K562 (cell line): ENCODE results near the gene ARHGAP42. TPM values are rescaled to one million over a fixed set of nuclear protein-coding genes. Genes with fewer than 3 reads are reported as not detected.

Experiments
- ATAC-seq: fragments of 200-7000 bp; cut with Tn5 transposase; 3 replicates; pipeline ENCODE4 v1.9.1; 2020; ENCODE audit warnings: moderate library complexity
- BruUV-seq: library from RNA; stranded (reverse); fragments of 400-500 nt; replicated peaks from 2 replicates; lab custom pipeline; 2021; lab: Mats Ljungman, UMichigan
- CTCF ChIA-PET: fragments of 300-600 bp; formaldehyde crosslinking; extraction: SDS; loops from one replicate; lab custom pipeline; 2021; ENCODE audit warnings: low intra/inter-chr PET ratio; lab: Yijun Ruan, JAX
- POLR2A ChIA-PET: fragments of 300-600, 350-650 bp; sonication (Branson Sonifier 250); formaldehyde crosslinking; extraction: SDS; loops from one replicate; lab custom pipeline; 2021; ENCODE audit warnings: antibody characterized with exemption, inconsistent platforms; lab: Yijun Ruan, JAX
- DNase-seq, 4 experiments: peaks; one replicate each; pipeline versions ENCODE4 v3.0.0 to v3.0.0-alpha.2; 2011 to 2018; ENCODE audit warnings: low spot score in 3 of 4, mixed read lengths in 3 of 4; ENCODE audit errors: extremely low read depth in 1 of 4
- FAIRE-seq: peaks from 2 replicates; lab custom pipeline; 2011; peaks lifted over from hg19 to GRCh38; lab: Jason Lieb, UNC
- H2AFZ ChIP-seq: 2 replicates; pipeline ENCODE4 v1.6.0; 2011; ENCODE audit warnings: low read depth, low read length, control low read depth, inconsistent platforms
- H3K27ac ChIP-seq: fragments of 200-600 bp; 3 replicates; pipeline ENCODE4 v1.8.0; 2011; ENCODE audit warnings: low read depth, mild to moderate bottlenecking, control low read depth, inconsistent platforms, low read length, moderate library complexity, mixed read lengths; ENCODE audit errors: extremely low read depth
- H3K27me3 ChIP-seq, 2 experiments: fragments of 300-600 bp in 1 of 2; 2 replicates in 1 of 2; 3 replicates in 1 of 2; pipeline versions ENCODE4 v1.6.0 to v1.8.0; 2011; ENCODE audit warnings: inconsistent platforms in 2 of 2, low read length in 2 of 2, mild to moderate bottlenecking in 1 of 2, mixed read lengths in 1 of 2, moderate library complexity in 1 of 2; ENCODE audit not compliant: control insufficient read depth in 2 of 2, insufficient read depth in 2 of 2
- H3K36me3 ChIP-seq: fragments of 300-600 bp; 3 replicates; pipeline ENCODE4 v1.8.0; 2011; ENCODE audit warnings: mild to moderate bottlenecking, low read length, inconsistent platforms; ENCODE audit not compliant: control insufficient read depth, insufficient read depth
- H3K4me1 ChIP-seq, 2 experiments: fragments of 200-600 bp in 1 of 2; replicated peaks in 1 of 2; 2 replicates in 1 of 2; 3 replicates in 1 of 2; pipeline versions ENCODE4 v1.5.1 to v1.8.0; 2011; ENCODE audit warnings: inconsistent platforms in 2 of 2, low read length in 2 of 2, mild to moderate bottlenecking in 1 of 2, mixed read lengths in 1 of 2, moderate library complexity in 1 of 2; ENCODE audit not compliant: control insufficient read depth in 2 of 2, insufficient read depth in 2 of 2
- H3K4me2 ChIP-seq: 2 replicates; pipeline ENCODE4 v1.6.1; 2011; ENCODE audit warnings: low read length, control low read depth, inconsistent platforms, mixed read lengths; ENCODE audit not compliant: insufficient read depth
- H3K4me3 ChIP-seq: fragments of 200-600 bp; sonication (generic), shearing (Covaris generic); 2 replicates; pipeline ENCODE4 v1.5.1; 2016; ENCODE audit warnings: control low read depth, inconsistent platforms
- H3K79me2 ChIP-seq: fragments of 200-600 bp; 3 replicates; pipeline ENCODE4 v1.8.0; 2011; ENCODE audit warnings: low read length, inconsistent platforms; ENCODE audit not compliant: control insufficient read depth, insufficient read depth
- H3K9ac ChIP-seq, 2 experiments: 2 replicates each; pipeline versions ENCODE4 v1.6.0 to v1.6.1; 2011; ENCODE audit warnings: low read depth in 2 of 2, low read length in 2 of 2, control low read depth in 1 of 2, inconsistent platforms in 1 of 2, mild to moderate bottlenecking in 1 of 2, mixed read lengths in 1 of 2; ENCODE audit not compliant: insufficient read depth in 1 of 2
- H3K9me1 ChIP-seq: one replicate; pipeline ENCODE4 v1.6.0; 2011; ENCODE audit warnings: inconsistent platforms, mild to moderate bottlenecking, low read length, moderate library complexity; ENCODE audit not compliant: control insufficient read depth, insufficient read depth
- H3K9me3 ChIP-seq: replicated peaks from 2 replicates; pipeline ENCODE4 v1.5.1; 2011; ENCODE audit warnings: low read depth, low read length, inconsistent platforms; ENCODE audit not compliant: control insufficient read depth, insufficient read depth
- H4K20me1 ChIP-seq: replicated peaks from 2 replicates; pipeline ENCODE4 v1.6.1; 2011; ENCODE audit warnings: low read length, inconsistent platforms, mixed read lengths; ENCODE audit not compliant: control insufficient read depth, insufficient read depth
- DPF2 ChIP-seq: fragments of 450-650 bp; IDR thresholded peaks from 2 replicates; pipeline ENCODE4 v1.6.1; 2016
- EZH2 ChIP-seq: IDR thresholded peaks from 2 replicates; pipeline ENCODE4 v1.6.1; 2012; ENCODE audit warnings: low read depth, mild to moderate bottlenecking, inconsistent platforms, low read length, borderline replicate concordance
- HDAC2 ChIP-seq: fragments of 450-650 bp; IDR thresholded peaks from 2 replicates; pipeline ENCODE4 v1.6.1; 2016; ENCODE audit warnings: mild to moderate bottlenecking
- HDAC6 ChIP-seq: IDR thresholded peaks from 2 replicates; pipeline ENCODE4 v1.6.1; 2012; ENCODE audit warnings: low read depth, mild to moderate bottlenecking, control low read depth, inconsistent platforms, low read length, moderate library complexity
- HMG20A ChIP-seq: fragments of 450-650 bp; formaldehyde crosslinking; conservative IDR thresholded peaks from 2 replicates; pipeline ENCODE4 v1.4.0; 2020; ENCODE audit warnings: mild to moderate bottlenecking, mixed read lengths
- KLF13 ChIP-seq: fragments of 450-650 bp; IDR thresholded peaks from 2 replicates; pipeline ENCODE4 v1.6.1; 2016; ENCODE audit warnings: missing genetic modification characterization, low read depth, mild to moderate bottlenecking, missing compliant biosample characterization, moderate library complexity, borderline replicate concordance
- KLF6 ChIP-seq: fragments of 250-450 bp; sonication (Bioruptor Pico); IDR thresholded peaks from 2 replicates; pipeline ENCODE4 v1.4.0; 2020; ENCODE audit warnings: mild to moderate bottlenecking, moderate library complexity, borderline replicate concordance
- NCOA2 ChIP-seq, 2 experiments: fragments of 450-650 bp; IDR thresholded peaks; 2 replicates each; pipeline ENCODE4 v1.6.1; 2018; ENCODE audit warnings: mild to moderate bottlenecking in 2 of 2, moderate library complexity in 1 of 2; ENCODE audit not compliant: partially characterized antibody in 2 of 2
- SUPT5H ChIP-seq: fragments of 450-650 bp; IDR thresholded peaks from 2 replicates; pipeline ENCODE4 v1.6.1; 2016
- TBP ChIP-seq: optimal IDR thresholded peaks from 2 replicates; pipeline ENCODE3; 2011; ENCODE audit warnings: low read depth, low read length, improper control_type of control experiment
- ZKSCAN8 ChIP-seq: fragments of 200-800 bp; sonication (Bioruptor generic); IDR thresholded peaks from 2 replicates; pipeline ENCODE4 v1.6.1; 2016; ENCODE audit warnings: missing genetic modification characterization, missing compliant biosample characterization
- ZNF316 ChIP-seq: fragments of 450-650 bp; IDR thresholded peaks from 2 replicates; pipeline ENCODE4 v1.6.1; 2016
- WGBS: fragments of 100-300 bp; shearing (Covaris generic); methylation state at CpG from one replicate; pipeline ENCODE4 v1.1.6; 2016; ENCODE audit warnings: low coverage, mixed read lengths; ENCODE audit not compliant: insufficient coverage; ENCODE audit errors: missing lambda C conversion rate; 5-methylcytosine and 5-hydroxymethylcytosine counted together
- in situ Hi-C: fragments of 300-500 bp; cut with MboI; formaldehyde crosslinking; loops from 4 replicates; pipeline ENCODE4 v1.15.0; 2018; ENCODE audit warnings: inconsistent platforms, mixed read lengths
- intact Hi-C: fragments of 100-400 bp; cut with micrococcal nuclease; formaldehyde crosslinking; loops from 2 replicates; pipeline ENCODE4 v1.14.2; 2022
- polyA plus RNA-seq, 8 experiments: library from polyadenylated mRNA; depleted of rRNA in 4 of 8; stranded (reverse) in 5 of 8; unstranded in 3 of 8; fragments of >200 nt; fragmentation: Nextera tagmentation in 2 of 8; fragmentation: Illumina TruSeq in 1 of 8; extraction: Ambion mirVana in 2 of 8; extraction: Trizol in 1 of 8; gene quantifications; 2 replicates each; pipeline versions ENCODE4 v1.2.1 to v1.2.3, GENCODE V29; 2011 to 2014; ENCODE audit warnings: inconsistent platforms in 1 of 8, missing spikeins in 1 of 8
- total RNA-seq, 7 experiments: library from RNA; depleted of rRNA in 6 of 7; stranded (reverse); fragments of >200 nt in 6 of 7; fragmentation: Illumina TruSeq in 2 of 7; extraction: Trizol in 2 of 7; gene quantifications; 2 replicates each; pipeline versions ENCODE4 v1.2.1 to v1.2.3, GENCODE V29; 2011 to 2021; ENCODE audit warnings: low replicate concordance in 1 of 7
- TF ChIP-seq, protein P1 (sequence below): fragments of 250-450 bp; sonication (Bioruptor Pico); IDR thresholded peaks from 2 replicates; pipeline ENCODE4 v1.5.0; 2020; ENCODE audit warnings: mild to moderate bottlenecking, borderline replicate concordance
- TF ChIP-seq, protein P2 (sequence below): fragments of 450-650 bp; IDR thresholded peaks from 2 replicates; pipeline ENCODE4 v1.6.1; 2018; ENCODE audit not compliant: partially characterized antibody

Gene ARHGAP42
- total and polyA plus RNA-seq, 9 of the 15 experiments (the other 6 are each of a cell fraction or from before 2014, with no cell fraction given): 0.95 to 6.1 (median 2.4) TPM

DNA sequence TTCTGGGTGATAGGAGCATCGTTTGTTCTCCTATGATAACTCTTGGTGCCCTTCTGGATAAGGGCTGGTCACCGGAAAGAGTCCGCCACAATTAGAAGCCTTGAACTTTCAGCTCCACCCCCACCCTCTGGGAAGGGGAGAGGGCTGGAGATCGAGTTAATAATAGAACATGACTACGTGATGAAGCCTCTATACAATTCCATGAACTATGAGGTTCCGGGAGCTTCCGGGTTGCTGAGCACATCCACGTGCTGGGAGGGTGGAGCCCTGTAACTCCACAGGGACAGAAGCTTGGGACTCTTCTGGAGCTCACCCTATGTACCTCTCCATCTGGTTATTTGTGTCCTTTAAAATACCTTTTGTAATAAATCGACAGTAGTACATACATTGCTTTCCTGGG is 40.3 kb downstream of the ARHGAP42 start:
- in situ Hi-C loops: no loop called here
- no peak overlapping the region for H3K9ac ChIP-seq
- H3K27ac ChIP-seq: no peak overlapping the region
- no peaks in the 10 kb centered on the region for H3K9me1 ChIP-seq
- TF ChIP-seq SUPT5H (no peak), EZH2 (no peak), TBP (no peak), HDAC6 (no peak), NCOA2 (IDR thresholded peaks at IDR 0.05; ENCODE audit: partially characterized antibody in 2 of 2) (no peak), ZNF316 (no peak), DPF2 (no peak), HDAC2 (no peak), HMG20A (CRISPR knock-in tag) (no peak), ZKSCAN8 (CRISPR knock-in tag) (no peak), KLF13 (no peak), KLF6 (CRISPR knock-in tag) (no peak)
- TF ChIP-seq, protein P1, sequence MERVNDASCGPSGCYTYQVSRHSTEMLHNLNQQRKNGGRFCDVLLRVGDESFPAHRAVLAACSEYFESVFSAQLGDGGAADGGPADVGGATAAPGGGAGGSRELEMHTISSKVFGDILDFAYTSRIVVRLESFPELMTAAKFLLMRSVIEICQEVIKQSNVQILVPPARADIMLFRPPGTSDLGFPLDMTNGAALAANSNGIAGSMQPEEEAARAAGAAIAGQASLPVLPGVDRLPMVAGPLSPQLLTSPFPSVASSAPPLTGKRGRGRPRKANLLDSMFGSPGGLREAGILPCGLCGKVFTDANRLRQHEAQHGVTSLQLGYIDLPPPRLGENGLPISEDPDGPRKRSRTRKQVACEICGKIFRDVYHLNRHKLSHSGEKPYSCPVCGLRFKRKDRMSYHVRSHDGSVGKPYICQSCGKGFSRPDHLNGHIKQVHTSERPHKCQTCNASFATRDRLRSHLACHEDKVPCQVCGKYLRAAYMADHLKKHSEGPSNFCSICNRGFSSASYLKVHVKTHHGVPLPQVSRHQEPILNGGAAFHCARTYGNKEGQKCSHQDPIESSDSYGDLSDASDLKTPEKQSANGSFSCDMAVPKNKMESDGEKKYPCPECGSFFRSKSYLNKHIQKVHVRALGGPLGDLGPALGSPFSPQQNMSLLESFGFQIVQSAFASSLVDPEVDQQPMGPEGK (CRISPR knock-in tag): no peak
- TF ChIP-seq, protein P2, sequence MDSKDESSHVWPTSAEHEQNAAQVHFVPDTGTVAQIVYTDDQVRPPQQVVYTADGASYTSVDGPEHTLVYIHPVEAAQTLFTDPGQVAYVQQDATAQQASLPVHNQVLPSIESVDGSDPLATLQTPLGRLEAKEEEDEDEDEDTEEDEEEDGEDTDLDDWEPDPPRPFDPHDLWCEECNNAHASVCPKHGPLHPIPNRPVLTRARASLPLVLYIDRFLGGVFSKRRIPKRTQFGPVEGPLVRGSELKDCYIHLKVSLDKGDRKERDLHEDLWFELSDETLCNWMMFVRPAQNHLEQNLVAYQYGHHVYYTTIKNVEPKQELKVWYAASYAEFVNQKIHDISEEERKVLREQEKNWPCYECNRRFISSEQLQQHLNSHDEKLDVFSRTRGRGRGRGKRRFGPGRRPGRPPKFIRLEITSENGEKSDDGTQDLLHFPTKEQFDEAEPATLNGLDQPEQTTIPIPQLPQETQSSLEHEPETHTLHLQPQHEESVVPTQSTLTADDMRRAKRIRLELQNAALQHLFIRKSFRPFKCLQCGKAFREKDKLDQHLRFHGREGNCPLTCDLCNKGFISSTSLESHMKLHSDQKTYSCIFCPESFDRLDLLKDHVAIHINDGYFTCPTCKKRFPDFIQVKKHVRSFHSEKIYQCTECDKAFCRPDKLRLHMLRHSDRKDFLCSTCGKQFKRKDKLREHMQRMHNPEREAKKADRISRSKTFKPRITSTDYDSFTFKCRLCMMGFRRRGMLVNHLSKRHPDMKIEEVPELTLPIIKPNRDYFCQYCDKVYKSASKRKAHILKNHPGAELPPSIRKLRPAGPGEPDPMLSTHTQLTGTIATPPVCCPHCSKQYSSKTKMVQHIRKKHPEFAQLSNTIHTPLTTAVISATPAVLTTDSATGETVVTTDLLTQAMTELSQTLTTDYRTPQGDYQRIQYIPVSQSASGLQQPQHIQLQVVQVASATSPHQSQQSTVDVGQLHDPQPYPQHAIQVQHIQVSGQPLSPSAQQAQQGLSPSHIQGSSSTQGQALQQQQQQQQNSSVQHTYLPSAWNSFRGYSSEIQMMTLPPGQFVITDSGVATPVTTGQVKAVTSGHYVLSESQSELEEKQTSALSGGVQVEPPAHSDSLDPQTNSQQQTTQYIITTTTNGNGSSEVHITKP: no peak
- intact Hi-C loops: no loop called here
- H3K36me3 ChIP-seq: no peaks in the 10 kb centered on the region
- H2AFZ ChIP-seq: peak overlapping the region; percentile 34; the same call in 1 of the 2 replicates
- ChIA-PET POLR2A (no interaction called here), CTCF (no interaction called here)
- DNase-seq (peak in 1 of 4 experiments; percentile 6), FAIRE-seq (no peak), ATAC-seq (no peak)
- 26% methylated on average over 9 of the region's 9 CpGs for WGBS
- no peak overlapping the region for H3K4me3 ChIP-seq
- BruUV-seq: no TSS peak
- no peaks in the 10 kb centered on the region for H3K27me3 ChIP-seq
- H3K4me1 ChIP-seq: no peaks in the 10 kb centered on the region
- no peak overlapping the region for H3K4me2 ChIP-seq
- no peaks in the 10 kb centered on the region for H4K20me1 ChIP-seq
- no peaks in the 10 kb centered on the region for H3K9me3 ChIP-seq
- H3K79me2 ChIP-seq: no peaks in the 10 kb centered on the region
